GM23338 (cell line): ENCODE measurements around the gene TMEM135.

ENCODE experiments used
- CREB1 ChIP-seq: fragments of 250-450 bp; sonication (Bioruptor Pico); IDR thresholded peaks from 2 replicates; pipeline ENCODE4 v1.5.0; 2020; ENCODE audit warnings: low read depth, mild to moderate bottlenecking, moderate library complexity
- CTCF ChIP-seq, 2 experiments: fragments of 200-600 bp in 1 of 2; sonication (generic) in 1 of 2; conservative IDR thresholded peaks; 2 replicates each; pipeline versions ENCODE4 v1.5.1 to v1.6.1; 2016 to 2017; ENCODE audit warnings: antibody characterized with exemption in 2 of 2, low read depth in 2 of 2, mild to moderate bottlenecking in 2 of 2, moderate library complexity in 1 of 2
- EZH2 ChIP-seq: fragments of 200-600 bp; sonication (generic); IDR thresholded peaks from one replicate; pipeline ENCODE4 v1.8.0; 2017; ENCODE audit warnings: antibody characterized with exemption, mild to moderate bottlenecking, low read depth; ENCODE audit not compliant: unreplicated experiment
- EZH2phosphoT487 ChIP-seq: fragments of 200-600 bp; sonication (generic); IDR thresholded peaks from one replicate; pipeline ENCODE4 v1.8.1; 2018; ENCODE audit warnings: antibody characterized with exemption; ENCODE audit not compliant: unreplicated experiment
- JUNB ChIP-seq: IDR thresholded peaks from one replicate; pipeline ENCODE4 v1.6.1; 2016; ENCODE audit warnings: antibody characterized with exemption; ENCODE audit not compliant: unreplicated experiment
- NANOG ChIP-seq: IDR thresholded peaks from 2 replicates; pipeline ENCODE4 v1.6.1; 2016; ENCODE audit warnings: antibody characterized with exemption, borderline replicate concordance
- POLR2AphosphoS5 ChIP-seq: IDR thresholded peaks from 2 replicates; pipeline ENCODE4 v1.6.1; 2016; ENCODE audit warnings: antibody characterized with exemption, low read depth
- STAT1 ChIP-seq: IDR thresholded peaks from one replicate; pipeline ENCODE4 v1.6.1; 2016; ENCODE audit warnings: antibody characterized with exemption; ENCODE audit not compliant: unreplicated experiment
- ZNF114 ChIP-seq: fragments of 250-450 bp; sonication (Bioruptor Pico); IDR thresholded peaks from 2 replicates; pipeline ENCODE4 v1.5.0; 2020; ENCODE audit warnings: mild to moderate bottlenecking, moderate library complexity
- ZNF331 ChIP-seq: fragments of 250-450 bp; sonication (Bioruptor Pico); IDR thresholded peaks from 2 replicates; pipeline ENCODE4 v1.5.0; 2020; ENCODE audit warnings: low read depth, mild to moderate bottlenecking, moderate library complexity
- TF ChIP-seq, protein P1 (sequence below): IDR thresholded peaks from one replicate; pipeline ENCODE4 v1.6.1; 2018; ENCODE audit warnings: antibody characterized with exemption; ENCODE audit not compliant: unreplicated experiment
- TF ChIP-seq, protein P2 (sequence below): IDR thresholded peaks from 2 replicates; pipeline ENCODE4 v1.6.1; 2016; ENCODE audit warnings: antibody characterized with exemption
- TF ChIP-seq, protein P3 (sequence below): fragments of 250-450 bp; sonication (Bioruptor Pico); IDR thresholded peaks from 2 replicates; pipeline ENCODE4 v1.5.0; 2020; ENCODE audit warnings: mild to moderate bottlenecking, moderate library complexity

DNA sequence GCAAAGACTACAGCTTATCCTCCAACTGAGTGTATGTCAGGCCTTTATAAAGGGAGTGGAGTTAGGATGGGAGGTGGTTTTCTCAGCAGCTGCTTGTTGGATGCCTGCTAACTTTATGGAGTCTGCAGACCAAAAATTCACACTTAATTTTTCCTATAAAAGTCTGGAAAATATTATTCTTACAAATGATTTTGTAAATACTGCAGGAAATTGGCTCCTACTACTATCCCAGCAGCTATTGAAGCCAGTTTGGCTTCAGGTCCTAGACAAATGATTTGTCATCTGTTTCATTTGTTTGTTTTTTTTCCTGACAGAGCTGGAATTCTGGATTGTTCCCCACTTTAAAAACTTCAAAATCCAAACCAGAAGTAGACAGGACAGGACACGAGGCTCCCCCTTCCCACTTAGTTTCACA, 292.5 kb downstream of the TMEM135 start:
- no peak for TF ChIP-seq ZNF331
- no peak for TF ChIP-seq EZH2
- TF ChIP-seq, protein P1, sequence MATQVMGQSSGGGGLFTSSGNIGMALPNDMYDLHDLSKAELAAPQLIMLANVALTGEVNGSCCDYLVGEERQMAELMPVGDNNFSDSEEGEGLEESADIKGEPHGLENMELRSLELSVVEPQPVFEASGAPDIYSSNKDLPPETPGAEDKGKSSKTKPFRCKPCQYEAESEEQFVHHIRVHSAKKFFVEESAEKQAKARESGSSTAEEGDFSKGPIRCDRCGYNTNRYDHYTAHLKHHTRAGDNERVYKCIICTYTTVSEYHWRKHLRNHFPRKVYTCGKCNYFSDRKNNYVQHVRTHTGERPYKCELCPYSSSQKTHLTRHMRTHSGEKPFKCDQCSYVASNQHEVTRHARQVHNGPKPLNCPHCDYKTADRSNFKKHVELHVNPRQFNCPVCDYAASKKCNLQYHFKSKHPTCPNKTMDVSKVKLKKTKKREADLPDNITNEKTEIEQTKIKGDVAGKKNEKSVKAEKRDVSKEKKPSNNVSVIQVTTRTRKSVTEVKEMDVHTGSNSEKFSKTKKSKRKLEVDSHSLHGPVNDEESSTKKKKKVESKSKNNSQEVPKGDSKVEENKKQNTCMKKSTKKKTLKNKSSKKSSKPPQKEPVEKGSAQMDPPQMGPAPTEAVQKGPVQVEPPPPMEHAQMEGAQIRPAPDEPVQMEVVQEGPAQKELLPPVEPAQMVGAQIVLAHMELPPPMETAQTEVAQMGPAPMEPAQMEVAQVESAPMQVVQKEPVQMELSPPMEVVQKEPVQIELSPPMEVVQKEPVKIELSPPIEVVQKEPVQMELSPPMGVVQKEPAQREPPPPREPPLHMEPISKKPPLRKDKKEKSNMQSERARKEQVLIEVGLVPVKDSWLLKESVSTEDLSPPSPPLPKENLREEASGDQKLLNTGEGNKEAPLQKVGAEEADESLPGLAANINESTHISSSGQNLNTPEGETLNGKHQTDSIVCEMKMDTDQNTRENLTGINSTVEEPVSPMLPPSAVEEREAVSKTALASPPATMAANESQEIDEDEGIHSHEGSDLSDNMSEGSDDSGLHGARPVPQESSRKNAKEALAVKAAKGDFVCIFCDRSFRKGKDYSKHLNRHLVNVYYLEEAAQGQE, result no peak
- TF ChIP-seq EZH2phosphoT487, result no peak
- TF ChIP-seq POLR2AphosphoS5, result no peak
- TF ChIP-seq CTCF (conservative IDR thresholded peaks at IDR 0.05; ENCODE audit: low read depth in 2 of 2), result no peak
- TF ChIP-seq ZNF114 (CRISPR knock-in tag), result no peak
- no peak for TF ChIP-seq JUNB
- TF ChIP-seq STAT1, result no peak
- TF ChIP-seq, protein P2, sequence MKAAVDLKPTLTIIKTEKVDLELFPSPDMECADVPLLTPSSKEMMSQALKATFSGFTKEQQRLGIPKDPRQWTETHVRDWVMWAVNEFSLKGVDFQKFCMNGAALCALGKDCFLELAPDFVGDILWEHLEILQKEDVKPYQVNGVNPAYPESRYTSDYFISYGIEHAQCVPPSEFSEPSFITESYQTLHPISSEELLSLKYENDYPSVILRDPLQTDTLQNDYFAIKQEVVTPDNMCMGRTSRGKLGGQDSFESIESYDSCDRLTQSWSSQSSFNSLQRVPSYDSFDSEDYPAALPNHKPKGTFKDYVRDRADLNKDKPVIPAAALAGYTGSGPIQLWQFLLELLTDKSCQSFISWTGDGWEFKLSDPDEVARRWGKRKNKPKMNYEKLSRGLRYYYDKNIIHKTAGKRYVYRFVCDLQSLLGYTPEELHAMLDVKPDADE, result no peak
- TF ChIP-seq CREB1, result no peak
- TF ChIP-seq NANOG, result no peak
- TF ChIP-seq, protein P3, sequence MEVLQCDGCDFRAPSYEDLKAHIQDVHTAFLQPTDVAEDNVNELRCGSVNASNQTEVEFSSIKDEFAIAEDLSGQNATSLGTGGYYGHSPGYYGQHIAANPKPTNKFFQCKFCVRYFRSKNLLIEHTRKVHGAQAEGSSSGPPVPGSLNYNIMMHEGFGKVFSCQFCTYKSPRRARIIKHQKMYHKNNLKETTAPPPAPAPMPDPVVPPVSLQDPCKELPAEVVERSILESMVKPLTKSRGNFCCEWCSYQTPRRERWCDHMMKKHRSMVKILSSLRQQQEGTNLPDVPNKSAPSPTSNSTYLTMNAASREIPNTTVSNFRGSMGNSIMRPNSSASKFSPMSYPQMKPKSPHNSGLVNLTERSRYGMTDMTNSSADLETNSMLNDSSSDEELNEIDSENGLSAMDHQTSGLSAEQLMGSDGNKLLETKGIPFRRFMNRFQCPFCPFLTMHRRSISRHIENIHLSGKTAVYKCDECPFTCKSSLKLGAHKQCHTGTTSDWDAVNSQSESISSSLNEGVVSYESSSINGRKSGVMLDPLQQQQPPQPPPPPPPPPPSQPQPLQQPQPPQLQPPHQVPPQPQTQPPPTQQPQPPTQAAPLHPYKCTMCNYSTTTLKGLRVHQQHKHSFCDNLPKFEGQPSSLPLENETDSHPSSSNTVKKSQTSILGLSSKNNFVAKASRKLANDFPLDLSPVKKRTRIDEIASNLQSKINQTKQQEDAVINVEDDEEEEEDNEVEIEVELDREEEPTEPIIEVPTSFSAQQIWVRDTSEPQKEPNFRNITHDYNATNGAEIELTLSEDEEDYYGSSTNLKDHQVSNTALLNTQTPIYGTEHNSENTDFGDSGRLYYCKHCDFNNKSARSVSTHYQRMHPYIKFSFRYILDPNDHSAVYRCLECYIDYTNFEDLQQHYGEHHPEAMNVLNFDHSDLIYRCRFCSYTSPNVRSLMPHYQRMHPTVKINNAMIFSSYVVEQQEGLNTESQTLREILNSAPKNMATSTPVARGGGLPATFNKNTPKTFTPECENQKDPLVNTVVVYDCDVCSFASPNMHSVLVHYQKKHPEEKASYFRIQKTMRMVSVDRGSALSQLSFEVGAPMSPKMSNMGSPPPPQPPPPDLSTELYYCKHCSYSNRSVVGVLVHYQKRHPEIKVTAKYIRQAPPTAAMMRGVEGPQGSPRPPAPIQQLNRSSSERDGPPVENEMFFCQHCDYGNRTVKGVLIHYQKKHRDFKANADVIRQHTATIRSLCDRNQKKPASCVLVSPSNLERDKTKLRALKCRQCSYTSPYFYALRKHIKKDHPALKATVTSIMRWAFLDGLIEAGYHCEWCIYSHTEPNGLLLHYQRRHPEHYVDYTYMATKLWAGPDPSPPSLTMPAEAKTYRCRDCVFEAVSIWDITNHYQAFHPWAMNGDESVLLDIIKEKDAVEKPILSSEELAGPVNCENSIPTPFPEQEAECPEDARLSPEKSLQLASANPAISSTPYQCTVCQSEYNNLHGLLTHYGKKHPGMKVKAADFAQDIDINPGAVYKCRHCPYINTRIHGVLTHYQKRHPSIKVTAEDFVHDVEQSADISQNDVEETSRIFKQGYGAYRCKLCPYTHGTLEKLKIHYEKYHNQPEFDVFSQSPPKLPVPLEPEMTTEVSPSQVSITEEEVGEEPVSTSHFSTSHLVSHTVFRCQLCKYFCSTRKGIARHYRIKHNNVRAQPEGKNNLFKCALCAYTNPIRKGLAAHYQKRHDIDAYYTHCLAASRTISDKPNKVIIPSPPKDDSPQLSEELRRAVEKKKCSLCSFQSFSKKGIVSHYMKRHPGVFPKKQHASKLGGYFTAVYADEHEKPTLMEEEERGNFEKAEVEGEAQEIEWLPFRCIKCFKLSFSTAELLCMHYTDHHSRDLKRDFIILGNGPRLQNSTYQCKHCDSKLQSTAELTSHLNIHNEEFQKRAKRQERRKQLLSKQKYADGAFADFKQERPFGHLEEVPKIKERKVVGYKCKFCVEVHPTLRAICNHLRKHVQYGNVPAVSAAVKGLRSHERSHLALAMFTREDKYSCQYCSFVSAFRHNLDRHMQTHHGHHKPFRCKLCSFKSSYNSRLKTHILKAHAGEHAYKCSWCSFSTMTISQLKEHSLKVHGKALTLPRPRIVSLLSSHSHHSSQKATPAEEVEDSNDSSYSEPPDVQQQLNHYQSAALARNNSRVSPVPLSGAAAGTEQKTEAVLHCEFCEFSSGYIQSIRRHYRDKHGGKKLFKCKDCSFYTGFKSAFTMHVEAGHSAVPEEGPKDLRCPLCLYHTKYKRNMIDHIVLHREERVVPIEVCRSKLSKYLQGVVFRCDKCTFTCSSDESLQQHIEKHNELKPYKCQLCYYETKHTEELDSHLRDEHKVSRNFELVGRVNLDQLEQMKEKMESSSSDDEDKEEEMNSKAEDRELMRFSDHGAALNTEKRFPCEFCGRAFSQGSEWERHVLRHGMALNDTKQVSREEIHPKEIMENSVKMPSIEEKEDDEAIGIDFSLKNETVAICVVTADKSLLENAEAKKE, result no peak
